H4 (cell line): Measurements from ENCODE around the gene COX7C. TPM values are rescaled to one million over a fixed set of nuclear protein-coding genes. Genes with fewer than 3 reads are reported as not detected.

Source experiments
- DNase-seq: peaks from one replicate; pipeline ENCODE4 v3.0.0-alpha.2; 2015; ENCODE audit warnings: low spot score
- total RNA-seq: library from RNA; depleted of rRNA; stranded (reverse); fragments of >200 nt; shearing (Covaris generic); gene quantifications from 2 replicates; pipeline ENCODE4 v1.2.3, GENCODE V29; 2014

The COX7C gene
- total RNA-seq, 1 experiment from 2014 or later = 848 TPM

- DNase-seq = no peak
Measured at GRCh38 chr5:86664173-86664572, 46.4 kb downstream of the COX7C start.

DNA sequence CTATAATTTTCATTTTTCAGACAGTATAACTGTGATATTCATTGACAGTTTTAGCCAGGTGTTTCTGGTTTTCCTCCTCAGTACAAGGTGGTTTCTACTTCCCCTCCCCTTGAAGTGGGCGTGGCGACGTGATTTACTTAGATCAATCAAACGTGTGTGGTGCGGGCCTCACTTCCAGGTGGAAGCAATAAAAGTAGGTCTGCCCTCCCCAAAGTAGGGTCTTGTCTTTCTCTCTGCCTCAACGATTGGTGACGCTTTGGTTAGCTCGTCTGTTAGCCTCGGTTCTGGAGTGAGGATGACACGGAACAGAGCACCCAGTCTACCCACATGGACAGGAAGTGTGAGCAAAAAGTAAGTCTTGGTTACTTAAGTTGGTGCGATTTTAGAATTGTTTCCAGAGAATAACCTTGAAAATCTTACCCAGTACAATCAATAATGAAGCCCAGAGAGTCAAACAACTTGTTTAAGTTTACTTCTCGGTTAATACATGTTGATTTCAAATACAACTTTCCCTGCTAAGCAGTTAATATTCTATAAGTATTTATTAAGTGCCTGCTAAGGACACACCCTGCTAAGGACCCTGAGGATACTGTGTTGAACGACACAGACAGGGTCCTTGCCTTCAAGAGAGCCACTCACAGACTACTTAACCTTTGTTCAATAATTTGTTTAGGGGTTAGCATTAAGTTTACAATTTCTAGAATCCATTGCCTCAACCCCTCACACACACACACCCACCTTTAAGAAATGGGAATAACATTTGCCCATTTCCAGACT, 48.4 kb downstream of the COX7C start:
- DNase-seq = no peak

- no peak for DNase-seq
Measured at GRCh38 chr5:86666981-86667380, 49.2 kb downstream of the COX7C start.
